ENCODE data around the gene TTYH2.

- TF ChIP-seq CTCF (conservative IDR thresholded peaks at IDR 0.05; ENCODE audit: low read length) (no peak), EZH2phosphoT487 (IDR thresholded peaks at IDR 0.05; ENCODE audit: borderline replicate concordance, low read depth, low read length) (no peak)
These were observed 31.2 kb downstream of the TTYH2 start for GRCh38 chr17:74244548-74244947.
